CD14-positive monocyte (primary cell): ENCODE data around the gene PORCN. TPM values are rescaled to one million over a fixed set of nuclear protein-coding genes. Genes with fewer than 3 reads are reported as not detected.

ENCODE experiments used
- DNase-seq, 3 donors: peaks; one replicate each; pipeline ENCODE4 v3.0.0-alpha.2; 2011 to 2022
- H2AFZ ChIP-seq: 2 replicates; pipeline ENCODE4 v1.6.0; 2012; ENCODE audit warnings: mild to moderate bottlenecking, low read depth, low read length, inconsistent platforms; ENCODE audit not compliant: insufficient read depth, poor library complexity, severe bottlenecking
- H3K27ac ChIP-seq, 2 donors: 1 replicate in 1 of 2; 2 replicates in 1 of 2; pipeline ENCODE4 v1.5.1; 2012 to 2013; ENCODE audit warnings: low read length in 2 of 2, control low read depth in 1 of 2, inconsistent platforms in 1 of 2, low read depth in 1 of 2, mild to moderate bottlenecking in 1 of 2
- H3K27me3 ChIP-seq, 2 donors: one replicate each; pipeline versions ENCODE4 v1.6.0 to v1.6.1; 2011 to 2013; ENCODE audit warnings: low read length in 2 of 2; ENCODE audit not compliant: control insufficient read depth in 2 of 2, insufficient read depth in 2 of 2
- H3K36me3 ChIP-seq, 2 donors: replicated peaks in 1 of 2; 1 replicate in 1 of 2; 2 replicates in 1 of 2; pipeline versions ENCODE4 v1.5.1 to v1.6.1; 2012 to 2013; ENCODE audit warnings: low read length in 2 of 2, control low read depth in 1 of 2, inconsistent platforms in 1 of 2, mild to moderate bottlenecking in 1 of 2; ENCODE audit not compliant: insufficient read depth in 2 of 2, control insufficient read depth in 1 of 2
- H3K4me1 ChIP-seq, 2 donors: 1 replicate in 1 of 2; 2 replicates in 1 of 2; pipeline versions ENCODE4 v1.5.1 to v1.6.1; 2012 to 2013; ENCODE audit warnings: low read length in 2 of 2, control low read depth in 1 of 2, inconsistent platforms in 1 of 2, mild to moderate bottlenecking in 1 of 2, moderate library complexity in 1 of 2; ENCODE audit not compliant: insufficient read depth in 2 of 2, control insufficient read depth in 1 of 2
- H3K4me2 ChIP-seq: replicated peaks from 2 replicates; pipeline ENCODE3; 2012; ENCODE audit warnings: low read length, moderate library complexity, mild to moderate bottlenecking; ENCODE audit not compliant: poor library complexity, severe bottlenecking; ENCODE audit errors: extremely low read depth
- H3K4me3 ChIP-seq, 3 experiments: fragments of 200-600 bp in 1 of 3; sonication (generic) in 1 of 3; replicated peaks in 1 of 3; 1 replicate in 2 of 3; 2 replicates in 1 of 3; pipeline ENCODE4 v1.5.1; 2011 to 2013; ENCODE audit warnings: low read length in 3 of 3, mild to moderate bottlenecking in 3 of 3, control low read depth in 2 of 3, low read depth in 2 of 3, inconsistent platforms in 1 of 3, moderate library complexity in 1 of 3
- H3K79me2 ChIP-seq: 2 replicates; pipeline ENCODE4 v1.6.0; 2012; ENCODE audit warnings: mild to moderate bottlenecking, control low read depth, inconsistent platforms, low read length, moderate library complexity; ENCODE audit not compliant: insufficient read depth
- H3K9ac ChIP-seq: 2 replicates; pipeline ENCODE4 v1.6.0; 2017; ENCODE audit warnings: low read length, mild to moderate bottlenecking; ENCODE audit not compliant: insufficient read depth, poor library complexity, severe bottlenecking
- H3K9me3 ChIP-seq, 2 donors: replicated peaks in 1 of 2; 1 replicate in 1 of 2; 2 replicates in 1 of 2; pipeline versions ENCODE4 v1.5.1 to v1.6.1; 2012 to 2013; ENCODE audit warnings: low read length in 2 of 2, control low read depth in 1 of 2; ENCODE audit not compliant: control insufficient read depth in 1 of 2, insufficient read depth in 1 of 2
- H4K20me1 ChIP-seq: 2 replicates; pipeline ENCODE4 v1.6.0; 2012; ENCODE audit warnings: mild to moderate bottlenecking, low read length, control low read depth, moderate library complexity; ENCODE audit not compliant: insufficient read depth
- H3K27ac Mint-ChIP-seq, 7 donors: one replicate each; pipeline ENCODE4 v1.8.0; 2020; ENCODE audit warnings: mild to moderate bottlenecking in 7 of 7, mixed read lengths in 7 of 7, moderate library complexity in 6 of 7, inconsistent platforms in 2 of 7
- H3K27me3 Mint-ChIP-seq, 3 donors: one replicate each; pipeline ENCODE4 v1.8.0; 2021 to 2022; ENCODE audit warnings: low read depth in 3 of 3, mild to moderate bottlenecking in 3 of 3, mixed read lengths in 3 of 3, moderate library complexity in 3 of 3, inconsistent platforms in 1 of 3
- H3K36me3 Mint-ChIP-seq, 2 donors: one replicate each; pipeline ENCODE4 v1.8.0; 2020; ENCODE audit warnings: mixed read lengths in 2 of 2, inconsistent platforms in 1 of 2, mild to moderate bottlenecking in 1 of 2
- H3K4me1 Mint-ChIP-seq: one replicate; pipeline ENCODE4 v1.8.0; 2020; ENCODE audit warnings: mild to moderate bottlenecking, mixed read lengths
- H3K4me3 Mint-ChIP-seq, 2 donors: one replicate each; pipeline ENCODE4 v1.8.0; 2020; ENCODE audit warnings: mild to moderate bottlenecking in 2 of 2, mixed read lengths in 2 of 2, moderate library complexity in 1 of 2
- H3K9me3 Mint-ChIP-seq, 7 donors: one replicate each; pipeline ENCODE4 v1.8.0; 2020 to 2022; ENCODE audit warnings: mixed read lengths in 7 of 7, mild to moderate bottlenecking in 6 of 7, moderate library complexity in 6 of 7, inconsistent platforms in 2 of 7
- CTCF ChIP-seq: fragments of 200-600 bp; IDR thresholded peaks from one replicate; pipeline ENCODE4 v1.8.0; 2022; ENCODE audit warnings: antibody characterized with exemption, mild to moderate bottlenecking
- WGBS: methylation state at CpG from one replicate; pipeline ENCODE4 v1.1.5; 2013; ENCODE audit warnings: missing lambda C conversion rate; ENCODE audit not compliant: insufficient coverage; 5-methylcytosine and 5-hydroxymethylcytosine counted together
- intact Hi-C, 2 donors: fragments of 100-400 bp; cut with micrococcal nuclease; formaldehyde crosslinking; loops; one replicate each; pipeline versions ENCODE4 v1.15.0 to v1.15.1; 2023
- polyA plus RNA-seq, 3 donors: library from polyadenylated mRNA; depleted of rRNA in 1 of 3; unstranded in 2 of 3; stranded (reverse) in 1 of 3; fragments of 300-500 nt in 2 of 3; fragments of >200 nt in 1 of 3; fragmentation: Illumina TruSeq in 2 of 3; gene quantifications; 1 replicate in 2 of 3; 2 replicates in 1 of 3; pipeline ENCODE4 v1.2.3, GENCODE V29; 2012 to 2021

Gene PORCN
- polyA plus RNA-seq, 3 donors = 7.5 to 10.5 (median 7.8) TPM

DNA sequence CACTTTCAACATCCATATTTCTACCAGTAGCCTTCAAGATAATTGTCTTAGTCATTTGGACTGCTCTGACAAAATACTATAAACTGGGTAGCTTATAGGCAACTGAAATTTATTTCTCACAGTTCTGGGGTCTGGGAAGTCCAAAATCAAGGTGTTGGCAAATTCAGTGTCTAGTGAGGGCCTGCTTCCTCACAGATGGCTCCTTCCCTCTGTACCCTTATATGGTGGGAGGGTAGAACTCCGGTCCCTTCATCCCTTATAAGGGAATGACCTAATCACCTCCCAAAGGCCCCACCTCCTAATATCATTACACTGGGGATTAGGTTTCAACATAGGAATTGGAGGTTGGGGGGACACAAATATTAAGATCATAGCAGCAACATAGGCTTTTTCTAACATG, 23.4 kb downstream of the PORCN start:
- Histone ChIP-seq H3K9ac (no peak overlapping the region), H3K4me1 (peaks cover 5 to 11% of the 10 kb centered on the region in 2 donors), H3K4me3 (no peak overlapping the region), H3K36me3 (peaks cover 7 to 18% of the 10 kb centered on the region in 2 donors), H3K9me3 (no peaks in the 10 kb centered on the region), H3K79me2 (no peaks in the 10 kb centered on the region), H3K27ac (peak overlapping the region in 1 of 2 donors; percentile 65), H2AFZ (no peak overlapping the region), H3K4me2 (no peak overlapping the region), H4K20me1 (no peaks in the 10 kb centered on the region), H3K27me3 (no peaks in the 10 kb centered on the region)
- H3K4me1 Mint-ChIP-seq = peaks cover 19% of the 10 kb centered on the region
- TF ChIP-seq CTCF = no peak
- peak overlapping the region; percentile 36 to 91 (median 46) for H3K27ac Mint-ChIP-seq
- H3K36me3 Mint-ChIP-seq = peaks cover 10 to 16% of the 10 kb centered on the region in 2 donors
- peaks cover 0 to 7% (median 0%) of the 10 kb centered on the region in 7 donors for H3K9me3 Mint-ChIP-seq
- peaks cover 0 to 2% (median 1%) of the 10 kb centered on the region in 3 donors for H3K27me3 Mint-ChIP-seq
- no CpG with 5 or more reads among the region's 1 CpG for WGBS
- intact Hi-C loops = no loop called here
- peak in 2 of 3 donors; percentile 10 to 13 for DNase-seq
- no peak overlapping the region for H3K4me3 Mint-ChIP-seq

GRCh38 chrX:48533165-48533564, 24.4 kb downstream of the PORCN start:
- Histone ChIP-seq H3K36me3 (peaks cover 2 to 8% of the 10 kb centered on the region in 2 donors), H3K4me3 (no peak overlapping the region), H3K27ac (no peak overlapping the region), H3K79me2 (no peaks in the 10 kb centered on the region), H4K20me1 (no peaks in the 10 kb centered on the region), H3K4me2 (no peak overlapping the region), H3K4me1 (peaks cover 9 to 20% of the 10 kb centered on the region in 2 donors), H2AFZ (no peak overlapping the region), H3K27me3 (no peaks in the 10 kb centered on the region), H3K9me3 (no peaks in the 10 kb centered on the region), H3K9ac (no peak overlapping the region)
- peaks cover 7% of the 10 kb centered on the region in 2 donors for H3K36me3 Mint-ChIP-seq
- no peak overlapping the region for H3K4me3 Mint-ChIP-seq
- H3K4me1 Mint-ChIP-seq = peaks cover 24% of the 10 kb centered on the region
- 88% methylated on average over 2 of the region's 3 CpGs for whole genome bisulfite sequencing
- no peak for DNase-seq
- TF ChIP-seq CTCF = no peak
- intact Hi-C loops = no loop called here
- H3K9me3 Mint-ChIP-seq = peaks cover 0 to 7% (median 0%) of the 10 kb centered on the region in 7 donors
- H3K27me3 Mint-ChIP-seq = peaks cover 0 to 1% (median 0%) of the 10 kb centered on the region in 3 donors
- no peak overlapping the region for H3K27ac Mint-ChIP-seq
